ACC112 (cell line): ENCODE data around the gene EXOC5.
A peak's percentile ranks its signal among the peaks of the same experiment; 100 is the strongest.
"Not testable (repeated sequence)": the region's sequence is repeated elsewhere in the genome, so short reads cannot be mapped to it uniquely, and the experiment has no call there.

Experiments used
- H2AFZ ChIP-seq: fragments of 200-600 bp; sonication (generic); one replicate; pipeline ENCODE4 v1.6.0; 2017; ENCODE audit warnings: antibody characterized with exemption, low read length; ENCODE audit not compliant: unreplicated experiment
- H3K27ac ChIP-seq: fragments of 200-600 bp; sonication (generic); 2 replicates; pipeline ENCODE4 v1.5.1; 2014; ENCODE audit warnings: low read depth, mild to moderate bottlenecking, antibody characterized with exemption, low read length, moderate library complexity
- H3K27me3 ChIP-seq: fragments of 200-600 bp; sonication (generic); 2 replicates; pipeline ENCODE4 v1.6.1; 2014; ENCODE audit warnings: mild to moderate bottlenecking, antibody characterized with exemption, low read length, moderate library complexity, mixed read lengths; ENCODE audit not compliant: insufficient read depth
- H3K36me3 ChIP-seq: fragments of 200-600 bp; sonication (generic); 2 replicates; pipeline ENCODE4 v1.6.1; 2016; ENCODE audit warnings: mild to moderate bottlenecking, antibody characterized with exemption, low read length, moderate library complexity, mixed read lengths; ENCODE audit not compliant: insufficient read depth
- H3K4me1 ChIP-seq: fragments of 200-600 bp; sonication (generic); one replicate; pipeline ENCODE4 v1.6.1; 2016; ENCODE audit warnings: low read length, mixed read lengths; ENCODE audit not compliant: insufficient read depth, unreplicated experiment, control insufficient read depth
- H3K4me3 ChIP-seq: fragments of 200-600 bp; sonication (generic); 2 replicates; pipeline ENCODE4 v1.5.1; 2014; ENCODE audit warnings: mild to moderate bottlenecking, low read depth, low read length
- H3K79me2 ChIP-seq: fragments of 200-600 bp; sonication (generic); one replicate; pipeline ENCODE4 v1.6.0; 2016; ENCODE audit warnings: low read length; ENCODE audit not compliant: control insufficient read depth, unreplicated experiment, insufficient read depth

The EXOC5 gene

DNA sequence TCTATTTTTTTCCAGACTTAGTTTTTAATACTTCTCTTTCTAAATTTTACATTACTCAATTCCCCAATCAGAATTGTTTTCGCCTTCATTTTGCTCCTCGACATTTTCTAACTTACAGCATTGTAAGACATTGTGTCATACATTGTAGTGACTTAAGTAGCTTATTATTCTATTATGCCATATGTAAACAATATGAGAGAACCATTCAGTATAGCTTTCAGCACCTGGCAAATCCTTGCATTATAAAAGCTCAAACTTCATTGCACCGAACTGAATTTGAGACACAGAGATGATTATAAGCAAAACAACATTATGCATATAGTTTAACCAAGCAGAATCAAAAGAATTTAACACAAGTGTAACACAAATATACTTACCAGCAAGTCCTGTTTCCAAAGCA lies 46.8 kb downstream of the EXOC5 start:
- H3K27ac ChIP-seq, result no peak overlapping the region
- no peak overlapping the region for H2AFZ ChIP-seq
- H3K36me3 ChIP-seq, result peaks cover 25% of the 10 kb centered on the region
- no peak overlapping the region for H3K4me3 ChIP-seq
- H3K79me2 ChIP-seq, result peaks cover 6% of the 10 kb centered on the region
- peaks cover 3% of the 10 kb centered on the region for H3K4me1 ChIP-seq
- no peaks in the 10 kb centered on the region for H3K27me3 ChIP-seq

DNA sequence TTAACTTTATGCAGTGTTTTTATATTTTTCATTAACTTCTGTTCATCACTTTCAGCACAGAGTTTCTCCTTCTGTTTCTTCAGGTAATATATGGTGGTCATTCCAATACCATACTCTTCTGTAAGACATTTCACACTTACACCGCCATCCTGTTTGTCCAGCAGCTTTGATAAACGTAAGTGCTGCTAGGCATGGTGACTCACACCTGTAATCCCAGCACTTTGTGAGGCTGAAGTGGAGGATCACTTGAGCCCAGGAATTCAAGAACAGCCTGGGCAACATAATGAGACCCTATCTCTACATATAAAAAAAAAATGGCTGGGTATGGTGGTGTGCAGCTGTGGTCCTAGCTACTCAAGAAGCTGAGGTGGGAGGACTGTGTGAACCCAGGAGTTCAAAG lies 55.8 kb downstream of the EXOC5 start:
- Histone ChIP-seq H3K27me3 (no peaks in the 10 kb centered on the region), H3K36me3 (peaks cover 31% of the 10 kb centered on the region), H3K27ac (no peak overlapping the region), H2AFZ (no peak overlapping the region), H3K4me1 (peaks cover 6% of the 10 kb centered on the region), H3K79me2 (no peaks in the 10 kb centered on the region), H3K4me3 (no peak overlapping the region)

- Histone ChIP-seq H3K4me1 (peaks cover 6% of the 10 kb centered on the region), H3K4me3 (no peak overlapping the region), H3K27ac (0 out of 2 replicates have a peak overlapping the region, but pooled peaks have one; percentile 7), H3K79me2 (no peaks in the 10 kb centered on the region), H3K27me3 (no peaks in the 10 kb centered on the region), H2AFZ (no peak overlapping the region), H3K36me3 (peaks cover 19% of the 10 kb centered on the region; the same call in 1 of the 2 replicates)
These were observed 59.1 kb downstream of the EXOC5 start for GRCh38 chr14:57209561-57209960.

GRCh38 chr14:57205938-57206337 lies 62.8 kb downstream of the EXOC5 start:
- Histone ChIP-seq H3K4me3 (no peak overlapping the region), H3K36me3 (0 out of 2 replicates have a peak, but pooled peaks cover 5% of the 10 kb centered on the region), H3K27me3 (no peaks in the 10 kb centered on the region), H3K27ac (no peak overlapping the region), H2AFZ (no peak overlapping the region), H3K79me2 (no peaks in the 10 kb centered on the region), H3K4me1 (peaks cover 6% of the 10 kb centered on the region)

DNA sequence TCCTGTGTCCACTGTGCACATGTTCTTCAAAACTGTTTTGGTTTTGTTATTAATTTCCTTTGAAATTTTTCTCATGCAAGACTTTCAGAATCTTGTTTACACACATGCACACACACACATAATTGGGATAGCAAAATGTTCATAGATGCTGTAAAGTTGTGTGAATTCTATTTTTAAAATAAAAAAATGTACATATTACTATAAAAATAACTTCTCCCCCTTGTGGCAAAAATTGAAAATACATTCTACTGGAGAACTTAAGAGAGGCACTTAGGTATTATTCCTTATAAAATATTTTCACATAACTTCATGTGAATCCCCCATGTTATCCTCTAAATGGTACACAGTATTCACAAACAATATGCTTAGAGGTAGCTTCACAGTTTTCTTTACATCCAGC lies 66.0 kb downstream of the EXOC5 start:
- not testable (repeated sequence) for H3K4me3 ChIP-seq, H2AFZ ChIP-seq, H3K27ac ChIP-seq, H3K79me2 ChIP-seq, H3K27me3 ChIP-seq, H3K4me1 ChIP-seq, H3K36me3 ChIP-seq

- peaks cover 4% of the 10 kb centered on the region for H3K4me1 ChIP-seq
These were observed 68.8 kb downstream of the EXOC5 start for GRCh38 chr14:57199921-57200320.

DNA sequence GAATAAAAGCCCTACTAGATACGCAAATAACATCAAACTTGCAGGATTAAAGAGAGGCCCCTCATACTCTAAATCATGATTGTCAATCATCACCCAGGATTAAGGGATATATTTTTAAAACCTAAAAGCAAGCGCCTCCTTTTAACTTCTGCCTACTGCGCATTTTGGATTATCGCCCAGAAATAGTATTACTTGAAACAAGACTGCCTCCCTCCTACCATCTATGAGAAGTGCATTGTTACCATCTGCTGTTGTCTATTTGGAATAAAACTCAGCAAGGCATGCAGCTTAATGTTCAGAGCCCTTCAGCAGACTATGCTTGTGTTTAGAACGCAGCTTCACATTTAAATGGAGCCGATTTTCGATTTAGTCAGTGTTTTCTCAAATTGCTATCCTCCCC lies 79.6 kb downstream of the EXOC5 start:
- H3K79me2 ChIP-seq, result no peaks in the 10 kb centered on the region
- no peak overlapping the region for H3K4me3 ChIP-seq
- H3K36me3 ChIP-seq, result no peaks in the 10 kb centered on the region
- H2AFZ ChIP-seq, result no peak overlapping the region
- no peak overlapping the region for H3K27ac ChIP-seq
- no peaks in the 10 kb centered on the region for H3K4me1 ChIP-seq
- peaks cover 57% of the 10 kb centered on the region for H3K27me3 ChIP-seq

More at GRCh38 chr14:57199921-57200320, 68.8 kb downstream of the EXOC5 start:
- no peaks in the 10 kb centered on the region for H3K79me2 ChIP-seq
- H3K36me3 ChIP-seq, result no peaks in the 10 kb centered on the region
- peaks cover 18% of the 10 kb centered on the region for H3K27me3 ChIP-seq
- no peak overlapping the region for H2AFZ ChIP-seq
- H3K27ac ChIP-seq, result no peak overlapping the region
- no peak overlapping the region for H3K4me3 ChIP-seq

- peaks cover 81% of the 10 kb centered on the region for H3K27me3 ChIP-seq
- no peaks in the 10 kb centered on the region for H3K36me3 ChIP-seq
- H3K4me1 ChIP-seq, result no peaks in the 10 kb centered on the region
- no peak overlapping the region for H3K4me3 ChIP-seq
- no peaks in the 10 kb centered on the region for H3K79me2 ChIP-seq
- no peak overlapping the region for H2AFZ ChIP-seq
- no peak overlapping the region for H3K27ac ChIP-seq
These were observed 85.8 kb downstream of the EXOC5 start for GRCh38 chr14:57182760-57183503.

DNA sequence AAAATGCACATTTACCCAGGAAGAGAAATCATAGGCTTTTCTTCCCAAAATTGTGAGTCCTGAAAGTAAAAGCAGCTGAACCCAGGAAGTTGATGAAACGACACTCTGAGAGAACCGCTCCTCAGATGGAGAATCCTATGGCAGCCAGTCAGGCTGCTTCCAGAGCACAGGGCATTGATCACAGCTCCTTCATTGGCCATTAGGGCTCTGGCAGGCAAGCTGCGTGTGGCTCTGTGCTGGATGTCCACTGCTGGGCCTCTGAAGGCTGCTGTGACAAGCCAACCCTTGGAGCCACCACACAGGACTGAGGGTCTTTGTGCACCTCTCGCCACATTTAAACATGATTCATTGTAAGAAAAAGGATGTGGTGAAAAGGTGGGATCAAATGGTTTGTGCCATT lies 89.4 kb downstream of the EXOC5 start:
- Histone ChIP-seq H3K36me3 (no peaks in the 10 kb centered on the region), H3K4me3 (no peak overlapping the region), H3K4me1 (no peaks in the 10 kb centered on the region), H3K79me2 (no peaks in the 10 kb centered on the region), H3K27me3 (peaks cover 88% of the 10 kb centered on the region), H2AFZ (no peak overlapping the region), H3K27ac (no peak overlapping the region)

DNA sequence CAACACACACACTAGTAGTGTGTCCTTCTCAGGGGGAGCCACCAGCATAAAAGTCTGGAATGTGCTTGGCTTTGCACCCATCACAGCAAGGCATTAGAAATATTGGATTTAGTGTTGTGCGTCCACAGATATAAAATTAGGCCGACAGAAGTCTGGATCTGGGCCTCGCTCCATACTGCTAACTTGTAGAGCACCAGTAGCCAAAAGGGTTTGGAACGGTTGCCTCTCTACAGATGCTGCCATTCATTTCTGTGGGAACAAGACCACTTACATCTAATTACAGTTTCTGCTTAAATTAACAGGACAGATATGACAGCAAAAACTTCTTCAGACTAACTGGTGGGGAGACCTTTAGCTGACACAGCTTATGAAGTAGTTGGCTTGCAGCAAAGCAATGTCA lies 94.2 kb downstream of the EXOC5 start:
- Histone ChIP-seq H3K4me1 (no peaks in the 10 kb centered on the region), H3K36me3 (no peaks in the 10 kb centered on the region), H3K27me3 (peaks cover 86% of the 10 kb centered on the region), H3K79me2 (no peaks in the 10 kb centered on the region), H2AFZ (no peak overlapping the region), H3K27ac (no peak overlapping the region), H3K4me3 (no peak overlapping the region)

DNA sequence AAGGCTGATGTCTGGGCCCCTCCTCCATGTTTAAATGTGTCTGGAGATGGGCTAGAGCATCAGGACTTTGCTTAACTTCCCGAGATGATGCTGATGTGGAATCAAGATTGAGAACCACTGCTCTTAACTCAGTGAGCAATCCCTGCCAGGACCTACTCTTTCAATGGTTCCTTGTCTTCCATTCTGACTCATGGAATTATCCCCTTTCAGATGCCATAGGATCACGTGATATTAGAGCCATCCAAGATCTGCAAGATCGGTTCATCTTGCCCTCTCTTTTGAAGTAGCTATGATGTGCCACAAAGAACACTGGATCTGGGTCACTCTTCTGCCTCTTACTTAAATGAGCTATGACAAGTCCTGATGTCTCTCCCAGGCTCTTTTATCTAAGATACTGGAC lies 96.8 kb downstream of the EXOC5 start:
- Histone ChIP-seq H2AFZ (no peak overlapping the region), H3K4me1 (no peaks in the 10 kb centered on the region), H3K4me3 (no peak overlapping the region), H3K36me3 (no peaks in the 10 kb centered on the region), H3K27ac (no peak overlapping the region), H3K79me2 (no peaks in the 10 kb centered on the region), H3K27me3 (peaks cover 62% of the 10 kb centered on the region)
